ENCODE results near the gene PHPT1.

Gene PHPT1

GRCh38 chr9:136824496-136825225, 24.5 kb upstream of the PHPT1 start:
- peaks cover 47 to 79% of the 10 kb centered on the region in 2 donors for H3K36me3 ChIP-seq (replicated peaks in 1 of 2; ENCODE audit: control insufficient read depth in 2 of 2, insufficient read depth in 2 of 2, low read length in 2 of 2)

GRCh38 chr9:136825295-136826187, 23.7 kb upstream of the PHPT1 start:
- H2AK5ac ChIP-seq (ENCODE audit: low read depth, low read length): no peak overlapping the region
- no peak overlapping the region for H2AFZ ChIP-seq (ENCODE audit: low read length)
- peaks cover 0 to 6% of the 10 kb centered on the region in 2 donors for H3K4me1 ChIP-seq (ENCODE audit: control insufficient read depth in 2 of 2, insufficient read depth in 1 of 2, low read depth in 1 of 2, low read length in 2 of 2)
- WGBS, 2 donors (ENCODE audit: extremely low coverage in 2 of 2, insufficient read length in 2 of 2, insufficient replicate concordance in 1 of 2): no CpG with 5 or more reads among the region's 44 CpGs
- no peak overlapping the region for H2BK12ac ChIP-seq (ENCODE audit: low read length)
- peak overlapping the region; percentile 4 for H3K9ac ChIP-seq (ENCODE audit: low read depth, low read length, poor library complexity)
- no peak overlapping the region for H3K4me3 ChIP-seq (ENCODE audit: low read length in 2 of 2)
- DNase-seq (ENCODE audit: low spot score): no peak
- H3K79me1 ChIP-seq (ENCODE audit: low read depth, low read length): peaks cover 21% of the 10 kb centered on the region
- H3K36me3 ChIP-seq (replicated peaks in 1 of 2; ENCODE audit: control insufficient read depth in 2 of 2, insufficient read depth in 2 of 2, low read length in 2 of 2): peaks cover 56 to 85% of the 10 kb centered on the region in 2 donors
- H3K4ac ChIP-seq (ENCODE audit: low read length): no peak overlapping the region
- H3K14ac ChIP-seq (ENCODE audit: low read length): no peak overlapping the region
- no peak overlapping the region for H4K8ac ChIP-seq (ENCODE audit: low read depth, low read length)
- no peaks in the 10 kb centered on the region for H3K9me3 ChIP-seq (replicated peaks in 1 of 2; ENCODE audit: control insufficient read depth in 2 of 2, insufficient read depth in 1 of 2, low read depth in 1 of 2, low read length in 2 of 2)
- H3K4me2 ChIP-seq (ENCODE audit: insufficient read depth, low read length, poor library complexity, severe bottlenecking): no peak overlapping the region
- no peak overlapping the region for H3K27ac ChIP-seq (replicated peaks; ENCODE audit: low read length)
- no peak overlapping the region for H2BK5ac ChIP-seq (ENCODE audit: low read length)
- no peaks in the 10 kb centered on the region for H3K27me3 ChIP-seq (ENCODE audit: control insufficient read depth in 3 of 3, insufficient read depth in 3 of 3, low read depth in 1 of 3, low read length in 3 of 3)
- H3K23ac ChIP-seq (ENCODE audit: low read depth, low read length, poor library complexity): peak overlapping the region; percentile 65
- no peak overlapping the region for H4K91ac ChIP-seq (ENCODE audit: low read depth, low read length, poor library complexity)
- no peak overlapping the region for H2BK15ac ChIP-seq (ENCODE audit: low read length)
- no peak overlapping the region for H3K18ac ChIP-seq (ENCODE audit: low read length)
- H2BK120ac ChIP-seq (ENCODE audit: low read depth, low read length): no peak overlapping the region

More at GRCh38 chr9:136824496-136825225, 24.5 kb upstream of the PHPT1 start:
- Histone ChIP-seq H3K18ac (ENCODE audit: low read length) (no peak overlapping the region), H3K27me3 (ENCODE audit: control insufficient read depth in 3 of 3, insufficient read depth in 3 of 3, low read depth in 1 of 3, low read length in 3 of 3) (no peaks in the 10 kb centered on the region), H2BK120ac (ENCODE audit: low read depth, low read length) (no peak overlapping the region), H2BK15ac (ENCODE audit: low read length) (no peak overlapping the region), H3K79me1 (ENCODE audit: low read depth, low read length) (peaks cover 21% of the 10 kb centered on the region), H2AFZ (ENCODE audit: low read length) (no peak overlapping the region), H3K9me3 (replicated peaks in 1 of 2; ENCODE audit: control insufficient read depth in 2 of 2, insufficient read depth in 1 of 2, low read depth in 1 of 2, low read length in 2 of 2) (no peaks in the 10 kb centered on the region), H3K4me3 (ENCODE audit: low read length in 2 of 2) (peak overlapping the region in 1 of 2 donors; percentile 49), H4K8ac (ENCODE audit: low read depth, low read length) (no peak overlapping the region), H3K4me2 (ENCODE audit: insufficient read depth, low read length, poor library complexity, severe bottlenecking) (no peak overlapping the region), H2AK5ac (ENCODE audit: low read depth, low read length) (no peak overlapping the region), H3K9ac (ENCODE audit: low read depth, low read length, poor library complexity) (peak overlapping the region; percentile 4), H4K91ac (ENCODE audit: low read depth, low read length, poor library complexity) (no peak overlapping the region), H3K14ac (ENCODE audit: low read length) (no peak overlapping the region), H2BK5ac (ENCODE audit: low read length) (no peak overlapping the region), H3K4ac (ENCODE audit: low read length) (no peak overlapping the region), H3K4me1 (ENCODE audit: control insufficient read depth in 2 of 2, insufficient read depth in 1 of 2, low read depth in 1 of 2, low read length in 2 of 2) (peaks cover 0 to 6% of the 10 kb centered on the region in 2 donors), H3K23ac (ENCODE audit: low read depth, low read length, poor library complexity) (peak overlapping the region; percentile 73), H3K27ac (replicated peaks; ENCODE audit: low read length) (no peak overlapping the region), H2BK12ac (ENCODE audit: low read length) (peak overlapping the region; percentile 58)
- DNase-seq (ENCODE audit: low spot score): no peak
- WGBS, 2 donors (ENCODE audit: extremely low coverage in 2 of 2, insufficient read length in 2 of 2, insufficient replicate concordance in 1 of 2): no CpG with 5 or more reads among the region's 21 CpGs

- Histone ChIP-seq H3K27ac (replicated peaks; ENCODE audit: low read length) (no peak overlapping the region), H3K4me1 (ENCODE audit: control insufficient read depth in 2 of 2, insufficient read depth in 1 of 2, low read depth in 1 of 2, low read length in 2 of 2) (peaks cover 0 to 2% of the 10 kb centered on the region in 2 donors), H2BK5ac (ENCODE audit: low read length) (no peak overlapping the region), H3K14ac (ENCODE audit: low read length) (no peak overlapping the region), H3K23ac (ENCODE audit: low read depth, low read length, poor library complexity) (peak overlapping the region; percentile 65), H2BK15ac (ENCODE audit: low read length) (no peak overlapping the region), H3K9ac (ENCODE audit: low read depth, low read length, poor library complexity) (no peak overlapping the region), H3K4me3 (ENCODE audit: low read length in 2 of 2) (no peak overlapping the region), H3K27me3 (ENCODE audit: control insufficient read depth in 3 of 3, insufficient read depth in 3 of 3, low read depth in 1 of 3, low read length in 3 of 3) (no peaks in the 10 kb centered on the region), H2AK5ac (ENCODE audit: low read depth, low read length) (no peak overlapping the region), H3K4ac (ENCODE audit: low read length) (no peak overlapping the region), H3K4me2 (ENCODE audit: insufficient read depth, low read length, poor library complexity, severe bottlenecking) (no peak overlapping the region), H3K36me3 (replicated peaks in 1 of 2; ENCODE audit: control insufficient read depth in 2 of 2, insufficient read depth in 2 of 2, low read length in 2 of 2) (peaks cover 62 to 85% of the 10 kb centered on the region in 2 donors), H4K91ac (ENCODE audit: low read depth, low read length, poor library complexity) (no peak overlapping the region), H3K18ac (ENCODE audit: low read length) (no peak overlapping the region), H3K9me3 (replicated peaks in 1 of 2; ENCODE audit: control insufficient read depth in 2 of 2, insufficient read depth in 1 of 2, low read depth in 1 of 2, low read length in 2 of 2) (no peaks in the 10 kb centered on the region), H4K8ac (ENCODE audit: low read depth, low read length) (no peak overlapping the region), H2BK12ac (ENCODE audit: low read length) (no peak overlapping the region), H3K79me1 (ENCODE audit: low read depth, low read length) (peaks cover 21% of the 10 kb centered on the region), H2BK120ac (ENCODE audit: low read depth, low read length) (no peak overlapping the region), H2AFZ (ENCODE audit: low read length) (no peak overlapping the region)
- DNase-seq (ENCODE audit: low spot score): no peak
- no CpG with 5 or more reads among the region's 17 CpGs for WGBS, 2 donors (ENCODE audit: extremely low coverage in 2 of 2, insufficient read length in 2 of 2, insufficient replicate concordance in 1 of 2)
Measured at GRCh38 chr9:136826188-136826541, 23.0 kb upstream of the PHPT1 start.

Measured in neuronal stem cell (in vitro differentiated cells).